ENCODE measurements around the gene HLA-DOA. TPM values are rescaled to one million over a fixed set of nuclear protein-coding genes. Genes with fewer than 3 reads are reported as not detected.

The HLA-DOA gene
- total RNA-seq, 2 donors from 2014 or later: 2.0 to 83.3 TPM

DNA sequence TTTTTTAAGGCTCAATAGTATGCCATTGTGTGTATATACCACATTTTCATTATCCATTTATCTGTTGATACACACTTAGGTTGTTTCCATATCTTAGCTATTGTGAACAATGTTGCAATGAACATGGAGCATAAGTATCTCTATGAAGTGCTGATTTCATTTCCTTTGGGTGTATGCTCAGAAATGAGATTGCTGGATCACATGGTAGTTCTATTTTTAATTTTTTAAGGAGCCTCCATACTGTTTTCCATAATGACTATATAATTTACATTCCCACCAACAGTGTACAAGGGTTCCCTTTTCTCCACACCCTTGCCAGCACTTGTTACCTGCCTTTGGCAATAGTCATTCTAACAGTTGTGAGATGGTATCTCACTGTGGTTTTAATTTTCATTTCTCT lies 15.1 kb upstream of the HLA-DOA start:
- TF ChIP-seq, protein P1, sequence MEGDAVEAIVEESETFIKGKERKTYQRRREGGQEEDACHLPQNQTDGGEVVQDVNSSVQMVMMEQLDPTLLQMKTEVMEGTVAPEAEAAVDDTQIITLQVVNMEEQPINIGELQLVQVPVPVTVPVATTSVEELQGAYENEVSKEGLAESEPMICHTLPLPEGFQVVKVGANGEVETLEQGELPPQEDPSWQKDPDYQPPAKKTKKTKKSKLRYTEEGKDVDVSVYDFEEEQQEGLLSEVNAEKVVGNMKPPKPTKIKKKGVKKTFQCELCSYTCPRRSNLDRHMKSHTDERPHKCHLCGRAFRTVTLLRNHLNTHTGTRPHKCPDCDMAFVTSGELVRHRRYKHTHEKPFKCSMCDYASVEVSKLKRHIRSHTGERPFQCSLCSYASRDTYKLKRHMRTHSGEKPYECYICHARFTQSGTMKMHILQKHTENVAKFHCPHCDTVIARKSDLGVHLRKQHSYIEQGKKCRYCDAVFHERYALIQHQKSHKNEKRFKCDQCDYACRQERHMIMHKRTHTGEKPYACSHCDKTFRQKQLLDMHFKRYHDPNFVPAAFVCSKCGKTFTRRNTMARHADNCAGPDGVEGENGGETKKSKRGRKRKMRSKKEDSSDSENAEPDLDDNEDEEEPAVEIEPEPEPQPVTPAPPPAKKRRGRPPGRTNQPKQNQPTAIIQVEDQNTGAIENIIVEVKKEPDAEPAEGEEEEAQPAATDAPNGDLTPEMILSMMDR (IDR thresholded peaks at IDR 0.05): no peak
- no peak for TF ChIP-seq POLR2A (IDR thresholded peaks at IDR 0.05)

DNA sequence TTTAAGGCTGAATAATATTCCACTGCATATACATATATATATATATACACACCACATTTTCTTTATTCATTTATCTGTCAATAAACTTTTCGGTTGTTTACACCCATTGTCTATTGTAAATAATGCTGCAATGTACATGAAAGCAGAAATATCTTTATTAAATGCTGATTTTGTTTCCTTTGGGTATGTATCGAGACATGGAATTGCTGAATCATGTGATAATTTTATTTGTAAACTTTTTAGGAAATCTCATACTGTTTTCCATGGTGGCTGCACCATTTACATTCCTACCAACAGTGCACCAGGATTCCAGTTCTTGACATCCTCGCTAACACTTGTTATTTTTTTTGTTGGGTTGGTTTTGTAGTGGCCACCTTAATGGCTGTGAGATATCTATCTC lies 14.1 kb upstream of the HLA-DOA start:
- H3K27ac ChIP-seq: no peak overlapping the region
- TF ChIP-seq, protein P1 (IDR thresholded peaks at IDR 0.05): no peak
- TF ChIP-seq POLR2A (IDR thresholded peaks at IDR 0.05): no peak
- no peaks in the 10 kb centered on the region for H3K27me3 ChIP-seq
- DNase-seq (no peak), ATAC-seq (no peak)
- H3K4me1 ChIP-seq: peaks cover 17% of the 10 kb centered on the region
- H3K4me3 ChIP-seq: no peak overlapping the region
- H3K36me3 ChIP-seq (replicated peaks in 1 of 2; ENCODE audit: insufficient read depth in 1 of 2, low read depth in 2 of 2): no peaks in the 10 kb centered on the region
- WGBS, 2 donors: 47 to 66% methylated on average over 3 of the region's 3 CpGs
- intact Hi-C loops (cut with DNase I): no loop called here
- H3K9me3 ChIP-seq: no peaks in the 10 kb centered on the region

More for the DNA sequence above, 15.1 kb upstream of the HLA-DOA start:
- no peaks in the 10 kb centered on the region for H3K9me3 ChIP-seq
- no peak overlapping the region for H3K27ac ChIP-seq
- no peak for DNase-seq
- no peak overlapping the region for H3K4me3 ChIP-seq
- no peaks in the 10 kb centered on the region for H3K36me3 ChIP-seq (replicated peaks in 1 of 2; ENCODE audit: insufficient read depth in 1 of 2, low read depth in 2 of 2)
- no peak for ATAC-seq
- intact Hi-C loops (cut with DNase I): no loop called here
- H3K4me1 ChIP-seq: peaks cover 7% of the 10 kb centered on the region
- H3K27me3 ChIP-seq: no peaks in the 10 kb centered on the region

DNA sequence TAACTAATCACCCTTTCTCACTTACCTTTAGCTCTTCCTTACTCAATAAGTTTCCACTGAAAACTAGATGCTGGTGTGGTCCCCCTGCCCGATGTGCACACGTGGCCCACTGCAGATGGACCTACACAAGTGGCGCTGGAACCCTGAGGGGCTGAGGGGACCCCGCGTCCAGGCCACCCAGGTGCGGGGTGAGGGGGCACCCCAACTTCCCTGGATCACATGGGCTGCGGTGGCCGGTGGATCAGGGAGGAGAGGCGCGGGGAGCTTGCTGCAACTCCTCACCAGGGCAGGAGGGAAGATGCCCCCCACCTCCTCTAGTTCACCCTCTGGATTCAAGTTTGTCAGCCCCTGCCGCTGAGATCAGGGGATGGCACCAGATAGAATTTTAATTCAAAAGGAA lies 12.5 kb upstream of the HLA-DOA start:
- ATAC-seq (no peak), DNase-seq (no peak)
- Histone ChIP-seq H3K27ac (no peak overlapping the region), H3K4me3 (no peak overlapping the region), H3K36me3 (replicated peaks in 1 of 2; ENCODE audit: insufficient read depth in 1 of 2, low read depth in 2 of 2) (no peaks in the 10 kb centered on the region), H3K27me3 (no peaks in the 10 kb centered on the region), H3K4me1 (peaks cover 33% of the 10 kb centered on the region), H3K9me3 (no peaks in the 10 kb centered on the region)
- 81 to 84% methylated on average over 8 to 11 of the region's 11 CpGs for WGBS, 2 donors
- intact Hi-C loops (cut with DNase I): no loop called here
- TF ChIP-seq POLR2A (IDR thresholded peaks at IDR 0.05): no peak
- TF ChIP-seq, protein P1 (IDR thresholded peaks at IDR 0.05): no peak

DNA sequence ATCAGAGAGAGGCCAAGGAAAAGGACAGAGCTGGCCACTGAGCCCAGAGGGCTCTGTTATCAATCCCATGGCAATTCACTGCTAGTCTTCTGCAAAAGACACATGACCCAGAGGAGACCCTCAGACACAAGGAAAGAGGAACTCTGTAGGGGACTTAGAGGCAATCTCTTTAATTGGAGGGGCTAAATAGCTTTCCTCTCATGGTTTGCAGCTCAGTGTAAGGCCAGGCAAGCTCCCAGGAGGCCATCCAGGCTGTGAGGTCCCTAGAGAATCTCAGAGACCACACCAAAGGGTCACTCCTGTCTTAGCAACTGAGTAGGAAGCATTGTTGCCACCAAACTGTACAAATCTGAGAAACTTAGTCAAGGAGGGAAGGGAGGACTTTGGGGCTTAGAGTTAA lies 10.0 kb upstream of the HLA-DOA start:
- peaks cover 38% of the 10 kb centered on the region for H3K4me1 ChIP-seq
- ATAC-seq (no peak), DNase-seq (no peak)
- intact Hi-C loops (cut with DNase I): no loop called here
- H3K36me3 ChIP-seq (replicated peaks in 1 of 2; ENCODE audit: insufficient read depth in 1 of 2, low read depth in 2 of 2): no peaks in the 10 kb centered on the region
- TF ChIP-seq POLR2A (IDR thresholded peaks at IDR 0.05): no peak
- TF ChIP-seq, protein P1 (IDR thresholded peaks at IDR 0.05): no peak
- H3K27me3 ChIP-seq: no peaks in the 10 kb centered on the region
- peak overlapping the region; percentile 49 to 86 (median 82) for H3K27ac ChIP-seq
- H3K9me3 ChIP-seq: no peaks in the 10 kb centered on the region
- H3K4me3 ChIP-seq: no peak overlapping the region

DNA sequence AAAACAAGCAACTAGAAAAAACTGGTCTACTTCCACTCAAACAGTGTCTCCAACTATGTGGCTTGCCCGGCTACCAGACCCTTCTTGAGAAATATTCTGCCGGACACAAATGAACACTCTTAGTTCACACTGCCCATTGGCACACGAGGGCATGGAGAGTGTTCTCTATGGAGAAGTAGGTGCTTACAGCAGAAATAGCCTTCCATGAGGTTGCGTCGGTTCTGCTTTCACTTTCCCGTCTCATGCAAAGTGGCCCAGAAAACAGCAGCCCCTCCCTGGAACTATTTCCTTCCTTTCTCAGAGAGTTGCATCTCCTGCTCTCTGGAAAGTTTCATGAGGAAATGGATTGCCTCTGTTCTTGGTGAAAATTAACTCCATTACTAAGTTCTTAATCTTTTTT lies 9.5 kb upstream of the HLA-DOA start:
- intact Hi-C loops (cut with DNase I): no loop called here
- TF ChIP-seq POLR2A (IDR thresholded peaks at IDR 0.05): peak in 2 of 3 donors; percentile 27 to 32
- TF ChIP-seq, protein P1 (IDR thresholded peaks at IDR 0.05): no peak
- Histone ChIP-seq H3K27ac (peak overlapping the region; percentile 48 to 86 (median 82)), H3K36me3 (replicated peaks in 1 of 2; ENCODE audit: insufficient read depth in 1 of 2, low read depth in 2 of 2) (no peaks in the 10 kb centered on the region), H3K4me3 (no peak overlapping the region), H3K9me3 (no peaks in the 10 kb centered on the region), H3K27me3 (no peaks in the 10 kb centered on the region), H3K4me1 (peaks cover 38% of the 10 kb centered on the region)
- 12 to 26% methylated on average over 6 of the region's 6 CpGs for WGBS, 2 donors
- DNase-seq (peak; percentile 37 to 84 (median 69)), ATAC-seq (peak; percentile 80)

Data from body of pancreas (tissue), 4 donors.